Activated T-helper 9 cell treated with anti-CD3 and anti-CD28 coated beads, Interleukin-2, amount 50 U/mL, for 16 hours (primary cell): Measurements from ENCODE around the gene TBCCD1.
"Not testable (repeated sequence)": the region's sequence is repeated elsewhere in the genome, so short reads cannot be mapped to it uniquely, and the experiment has no call there.

Experiments used
- DNase-seq: peaks from one replicate; pipeline ENCODE4 v3.0.0-alpha.2; 2020; ENCODE audit warnings: low read depth

TBCCD1 gene

GRCh38 chr3:186594591-186595113 lies 27.5 kb upstream of the TBCCD1 start:
- DNase-seq: no peak

DNA sequence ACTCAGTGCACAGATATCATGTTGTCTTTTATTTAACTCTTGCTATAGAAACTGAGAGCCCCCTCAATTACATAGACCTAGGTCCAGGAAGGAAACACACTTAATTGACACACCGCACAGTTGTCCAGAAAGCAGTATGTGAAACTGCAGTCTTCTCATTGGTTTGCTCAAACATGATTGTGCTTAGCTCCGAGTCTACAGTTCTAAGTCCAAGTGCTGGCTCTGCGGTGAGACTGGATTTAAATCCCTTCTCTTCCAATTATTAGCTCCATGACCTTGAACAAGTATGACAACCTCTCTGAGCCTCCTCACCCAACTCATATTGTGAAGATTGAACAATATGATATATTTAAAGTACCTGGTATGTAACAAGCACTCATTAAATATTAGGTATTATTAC lies 26.7 kb upstream of the TBCCD1 start:
- no peak for DNase-seq

- DNase-seq: no peak
Observed at GRCh38 chr3:186592682-186593081, 25.5 kb upstream of the TBCCD1 start.

DNA sequence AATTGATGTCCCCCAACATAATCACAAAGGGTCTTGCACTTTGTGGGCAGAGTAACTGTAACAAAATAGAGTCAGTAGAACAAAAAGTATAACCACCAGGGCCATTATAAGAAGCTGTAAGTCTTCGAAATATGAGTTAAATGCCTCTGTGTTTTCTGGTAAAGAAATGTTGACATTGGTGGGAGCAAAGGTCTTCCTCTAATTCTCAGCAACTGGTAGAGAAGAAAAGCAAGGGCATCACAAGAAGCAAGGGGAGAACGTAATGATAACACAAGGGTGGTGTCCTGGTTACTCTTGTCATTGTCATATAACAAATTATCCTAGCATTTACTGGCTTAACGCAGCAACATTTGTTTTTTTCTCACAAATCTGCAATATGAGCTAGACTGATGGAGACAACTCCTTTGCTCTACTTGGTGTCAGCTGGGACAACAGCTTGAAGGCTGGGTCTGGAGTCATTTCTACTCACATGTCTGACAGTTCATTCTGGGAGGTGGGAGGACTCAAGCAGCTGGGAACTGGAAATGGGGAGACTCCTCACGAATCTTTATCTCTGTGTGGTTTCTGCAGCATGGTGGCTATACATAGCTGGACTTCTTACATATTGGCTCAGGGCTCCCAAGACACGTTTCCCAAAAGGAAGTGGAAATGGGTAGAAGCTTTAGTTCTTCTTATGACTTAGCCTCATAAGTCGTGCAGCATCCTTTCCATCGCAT lies 23.6 kb upstream of the TBCCD1 start:
- DNase-seq: no peak

- no peak for DNase-seq
Observed at GRCh38 chr3:186589856-186590579, 22.9 kb upstream of the TBCCD1 start.

- no peak for DNase-seq
Observed at GRCh38 chr3:186589121-186589520, 22.0 kb upstream of the TBCCD1 start.

GRCh38 chr3:186588632-186589031 lies 21.5 kb upstream of the TBCCD1 start:
- no peak for DNase-seq

DNA sequence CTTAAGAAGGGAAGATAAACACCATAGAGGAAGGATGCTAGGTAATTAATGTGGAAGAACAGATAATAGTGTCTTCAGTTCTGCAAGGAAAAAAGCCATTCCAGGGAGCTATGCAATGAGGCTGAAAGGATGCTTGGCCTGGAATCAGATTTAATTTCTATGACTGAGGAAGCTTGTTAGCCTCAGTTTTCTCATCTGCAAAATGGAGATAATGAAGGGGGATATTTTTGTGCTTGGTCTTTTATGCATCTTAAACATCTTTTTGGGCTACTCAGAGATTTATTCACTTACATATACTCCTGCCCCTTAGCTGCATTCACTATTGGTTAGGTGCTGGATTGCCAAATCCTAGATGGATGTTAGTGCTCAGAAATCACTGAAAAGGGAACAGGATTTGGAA lies 20.0 kb upstream of the TBCCD1 start:
- no peak for DNase-seq

- DNase-seq: not testable (repeated sequence)
Observed at GRCh38 chr3:186586245-186586644, 19.1 kb upstream of the TBCCD1 start.

DNA sequence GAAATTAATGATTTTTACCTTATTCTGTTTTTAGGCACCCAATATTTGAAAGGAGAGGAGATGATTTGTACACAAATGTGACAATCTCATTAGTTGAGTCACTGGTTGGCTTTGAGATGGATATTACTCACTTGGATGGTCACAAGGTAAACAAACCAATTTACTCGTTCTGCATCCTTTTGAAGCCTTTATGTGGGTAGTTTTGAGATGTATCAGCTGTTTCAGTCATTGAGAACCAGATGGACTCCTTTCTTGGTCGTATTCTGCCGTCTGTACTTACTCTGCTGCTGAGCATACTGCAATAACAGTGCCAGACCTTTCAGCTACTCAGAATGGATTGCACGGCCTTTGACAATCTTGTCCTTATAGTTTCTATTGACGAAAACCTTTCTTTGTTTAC lies 16.7 kb upstream of the TBCCD1 start:
- DNase-seq: no peak

DNA sequence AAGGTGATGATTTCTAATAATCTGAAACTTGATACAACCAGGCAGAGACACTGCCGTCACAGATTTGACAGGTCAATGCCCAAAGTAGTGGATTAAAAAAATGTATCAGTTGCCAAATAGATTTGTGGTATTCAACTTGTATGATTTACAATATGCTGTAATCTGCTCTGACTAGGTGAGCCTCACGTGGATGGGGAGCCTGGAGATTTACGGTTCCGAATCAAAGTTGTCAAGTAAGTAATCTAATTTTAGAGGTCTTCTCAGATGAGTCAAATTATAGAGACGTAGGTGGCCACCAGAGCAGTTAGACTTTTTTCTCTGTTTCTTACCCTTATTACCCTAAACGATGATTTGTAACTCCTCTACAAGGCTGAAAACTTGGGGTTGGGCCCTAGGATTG lies 15.4 kb upstream of the TBCCD1 start:
- no peak for DNase-seq

- DNase-seq: no peak
Observed at GRCh38 chr3:186580785-186581184, 13.6 kb upstream of the TBCCD1 start.

DNA sequence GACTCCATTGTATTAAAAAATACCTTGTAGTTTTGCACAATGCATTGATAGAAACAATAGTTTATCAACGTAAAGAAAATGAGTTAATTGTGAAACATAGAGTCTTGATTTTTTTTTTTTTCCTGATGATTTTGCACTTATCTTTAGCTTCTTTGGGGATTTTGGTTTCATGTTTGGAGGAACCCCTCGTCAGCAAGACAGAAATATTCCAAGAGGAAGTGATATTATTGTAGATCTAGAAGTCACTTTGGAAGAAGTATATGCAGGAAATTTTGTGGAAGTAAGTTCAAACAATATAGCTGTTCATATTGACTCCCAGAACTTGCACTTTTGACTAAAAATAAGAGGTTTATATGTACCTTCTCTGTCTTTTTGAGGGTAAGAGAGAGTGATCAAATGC lies 10.4 kb upstream of the TBCCD1 start:
- no peak for DNase-seq

- no peak for DNase-seq
Observed at GRCh38 chr3:186571644-186572013, 4.5 kb upstream of the TBCCD1 start.

- no peak for DNase-seq
Observed at GRCh38 chr3:186570941-186571643, 4.0 kb upstream of the TBCCD1 start.

DNA sequence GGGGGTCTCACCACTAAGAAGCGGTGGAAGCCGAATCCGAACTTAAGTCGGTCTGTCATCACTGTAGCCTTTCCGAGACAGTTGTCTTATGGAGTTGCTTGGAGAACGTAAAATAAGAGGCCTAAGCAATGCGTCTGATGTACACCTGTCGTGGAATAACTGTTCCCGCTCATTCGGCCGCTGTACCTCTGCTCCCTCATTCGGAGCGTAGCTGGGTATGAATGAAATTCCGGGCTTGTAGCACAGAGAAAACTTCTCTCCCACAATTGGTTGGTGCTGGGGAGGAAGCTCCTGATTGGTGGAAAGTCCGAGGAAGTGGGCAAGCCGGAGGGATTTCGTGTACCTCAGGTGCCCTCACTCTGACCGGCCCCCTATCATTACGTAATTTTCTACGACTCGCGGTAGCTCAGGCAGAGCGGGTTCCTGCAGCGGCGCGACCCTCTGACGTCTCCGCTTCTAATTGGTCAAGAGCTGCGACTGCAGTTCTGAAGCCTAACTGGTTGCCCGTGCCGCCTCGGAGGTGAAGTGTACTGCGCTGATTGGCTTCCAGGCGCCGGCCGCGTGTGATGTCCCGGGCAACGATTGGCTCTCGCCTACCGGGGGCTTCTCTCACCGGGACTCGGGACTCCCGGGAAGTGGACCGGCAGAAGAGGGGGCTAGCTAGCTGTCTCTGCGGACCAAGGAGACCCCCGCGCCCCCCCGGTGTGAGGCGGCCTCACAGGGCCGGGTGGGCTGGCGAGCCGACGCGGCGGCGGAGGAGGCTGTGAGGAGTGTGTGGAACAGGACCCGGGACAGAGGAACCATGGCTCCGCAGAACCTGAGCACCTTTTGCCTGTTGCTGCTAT lies 3.2 kb upstream of the TBCCD1 start, which contains the start of gene DNAJB11:
TSS of gene DNAJB11 (plus strand) at position 625 of the 845 bp plus-strand sequence. CDS start at position 803, 178 bp downstream.
- DNase-seq: peak; percentile 97

DNA sequence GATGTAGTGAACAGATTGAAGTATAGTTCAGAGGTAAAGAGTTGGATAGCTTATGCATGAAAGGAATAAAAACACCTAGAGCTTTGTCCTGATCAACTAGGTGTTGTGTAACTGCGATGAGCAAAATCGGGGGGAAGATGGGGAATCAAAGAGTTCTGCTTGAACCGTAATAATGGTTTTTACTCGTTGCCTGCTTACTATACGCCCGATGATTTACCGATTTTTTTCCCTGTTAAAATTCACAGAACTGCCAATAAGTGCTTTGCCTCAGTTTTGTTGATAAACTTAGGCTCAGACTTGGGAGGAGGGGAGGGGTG lies 2.6 kb upstream of the TBCCD1 start:
- no peak for DNase-seq

- DNase-seq: not testable (repeated sequence)
Observed at GRCh38 chr3:186569361-186569760, 2.2 kb upstream of the TBCCD1 start.

- no peak for DNase-seq
Observed at GRCh38 chr3:186566772-186567071, 417 bp downstream of the TBCCD1 start.

DNA sequence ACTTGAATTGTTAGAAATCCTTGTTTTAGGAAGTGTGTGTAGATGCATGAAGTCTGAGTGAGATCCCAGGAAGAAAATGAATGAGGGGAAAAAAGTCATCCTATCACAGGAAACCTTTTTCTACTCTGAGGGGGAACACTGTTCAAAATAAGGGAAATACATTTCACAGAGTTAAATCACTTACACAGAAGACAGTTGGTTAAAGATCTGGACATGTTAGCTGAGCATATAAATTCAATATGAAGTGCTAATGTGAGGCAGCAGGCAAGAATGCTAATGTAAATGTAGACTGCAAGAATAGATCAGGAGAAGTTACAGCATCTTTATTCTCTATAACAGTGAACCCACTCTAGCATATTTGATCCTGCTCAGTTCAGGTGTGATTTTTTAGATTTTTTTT lies 2.6 kb downstream of the TBCCD1 start:
- no peak for DNase-seq

DNA sequence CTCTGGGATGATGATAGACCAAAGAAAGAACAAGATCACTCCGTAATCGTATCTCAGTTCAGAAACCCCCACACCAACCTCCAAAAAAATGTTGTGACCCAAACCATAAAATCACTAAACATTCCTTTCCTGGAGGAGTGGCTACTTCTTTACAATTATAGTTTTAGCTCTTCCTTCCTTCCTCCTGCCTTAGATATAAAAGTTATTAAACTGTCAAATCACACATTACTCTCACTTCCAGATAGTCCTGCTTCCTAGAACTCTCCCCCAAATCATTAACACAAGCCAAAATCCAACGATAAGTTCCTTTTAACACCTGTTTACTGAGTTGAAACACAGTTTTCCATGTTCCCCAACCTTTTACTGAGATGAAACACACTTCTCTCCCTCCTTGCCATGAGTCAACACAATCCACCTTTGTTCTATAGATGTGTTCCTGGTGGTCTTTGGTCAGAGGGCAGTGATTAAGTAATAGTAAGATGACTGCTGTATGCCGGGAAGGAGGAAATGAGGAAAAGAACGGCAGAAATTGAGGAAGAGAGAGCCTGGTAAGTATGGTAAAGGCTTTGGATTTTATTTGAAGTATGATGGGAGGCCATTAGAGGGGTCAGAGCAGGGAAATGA lies 14.6 kb downstream of the TBCCD1 start:
- DNase-seq: no peak

DNA sequence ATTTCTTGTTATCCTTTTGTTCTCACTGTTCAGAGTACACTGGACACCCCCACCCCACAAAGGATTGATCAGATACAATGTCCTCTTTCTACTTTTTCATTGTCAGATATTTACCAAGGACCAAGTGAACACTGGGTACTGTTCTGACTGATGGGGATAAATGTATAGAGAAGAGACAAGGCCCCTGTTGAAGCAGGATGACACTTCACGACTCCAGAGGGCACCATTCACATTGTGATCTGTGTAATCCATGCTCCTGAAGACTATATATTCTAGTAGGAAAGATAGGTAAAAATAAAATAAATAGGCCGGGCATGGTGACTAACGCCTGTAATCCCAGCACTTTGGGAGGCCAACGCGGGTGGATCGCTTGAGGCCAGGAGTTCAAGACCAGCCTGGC lies 15.8 kb downstream of the TBCCD1 start:
- no peak for DNase-seq
